SH-SY5Y (cell line): Measurements from ENCODE around the gene CSRNP2.

Source experiments
- GATA2 ChIP-seq: IDR thresholded peaks from 2 replicates; pipeline ENCODE4 v1.6.1; 2011; ENCODE audit warnings: mild to moderate bottlenecking, low read depth, low read length
- GATA3 ChIP-seq: IDR thresholded peaks from 2 replicates; pipeline ENCODE4 v1.6.1; 2011; ENCODE audit warnings: low read depth, mild to moderate bottlenecking, low read length, moderate library complexity

The CSRNP2 gene

DNA sequence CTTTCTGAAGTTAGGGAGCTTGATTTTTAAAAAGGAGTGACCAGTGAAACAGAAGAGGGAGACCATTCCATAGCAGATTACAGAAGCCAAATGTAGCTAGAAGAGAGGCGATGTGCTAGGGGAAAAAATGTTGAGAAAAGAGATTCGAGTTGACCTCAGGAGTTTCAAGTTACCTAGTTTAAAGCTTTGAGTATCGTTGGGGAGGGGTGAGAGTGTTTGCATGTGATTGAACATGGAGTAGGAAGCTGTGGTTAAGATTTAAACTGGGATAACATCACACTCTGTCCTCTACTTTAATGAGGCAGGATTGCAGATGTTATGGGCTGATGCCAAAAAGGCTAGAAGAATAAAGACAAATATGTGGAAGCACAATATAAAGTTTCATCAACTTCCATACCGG, 31.6 kb downstream of the CSRNP2 start:
- no peak for TF ChIP-seq GATA2
- no peak for TF ChIP-seq GATA3

DNA sequence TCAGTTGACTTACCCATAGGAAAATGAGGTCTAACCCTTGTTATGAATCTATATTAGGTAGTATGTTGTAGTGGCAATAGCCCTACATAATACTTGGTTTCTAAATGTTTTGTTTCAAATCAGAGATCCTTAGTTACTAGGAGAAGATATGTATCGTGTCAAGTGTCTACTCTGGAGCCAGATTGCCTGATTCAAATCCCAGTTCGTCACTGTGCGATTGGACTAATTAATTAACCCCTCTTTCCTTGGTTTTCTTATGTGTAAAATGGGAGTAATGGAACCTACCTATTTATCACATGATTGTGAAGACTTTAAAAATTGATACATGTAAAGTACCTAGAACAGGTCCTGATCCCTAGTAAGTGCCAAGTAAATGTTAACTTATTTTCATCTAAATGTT, 33.9 kb downstream of the CSRNP2 start:
- TF ChIP-seq GATA3 = no peak
- TF ChIP-seq GATA2 = no peak

DNA sequence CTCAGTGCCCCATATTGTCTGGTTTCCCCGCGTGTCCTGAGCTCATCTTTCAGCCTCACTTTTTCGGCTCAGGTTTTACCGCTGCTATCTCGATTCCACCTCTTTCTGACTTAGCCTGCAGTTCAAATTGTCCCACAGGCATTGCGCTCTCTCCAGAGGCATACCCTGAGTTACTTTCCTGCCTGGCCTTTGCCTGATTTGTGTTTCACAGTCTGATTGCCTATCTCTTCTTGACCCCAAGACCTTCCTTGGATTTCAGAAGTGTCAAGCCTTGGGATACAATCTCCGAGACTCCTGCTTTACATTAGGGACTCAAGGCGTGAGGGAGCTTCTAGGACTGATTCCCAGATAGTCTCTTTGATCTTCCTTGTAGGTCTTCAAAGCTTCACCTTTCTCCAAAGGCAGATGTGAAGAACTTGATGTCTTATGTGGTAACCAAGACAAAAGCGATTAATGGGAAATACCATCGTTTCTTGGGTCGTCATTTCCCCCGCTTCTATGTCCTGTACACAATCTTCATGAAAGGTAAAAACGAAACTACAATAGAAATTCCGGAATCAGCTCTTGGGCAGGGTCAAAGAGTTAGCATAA, 34.6 kb downstream of the CSRNP2 start:
- TF ChIP-seq GATA2 (no peak), GATA3 (no peak)

GRCh38 chr12:51047655-51048540, 35.5 kb downstream of the CSRNP2 start, which contains the start of gene LETMD1:
TSS of gene LETMD1 (plus strand) at chr12:51048327. CDS start at chr12:51048357, 30 bp downstream.
- TF ChIP-seq GATA3 (no peak), GATA2 (no peak)

DNA sequence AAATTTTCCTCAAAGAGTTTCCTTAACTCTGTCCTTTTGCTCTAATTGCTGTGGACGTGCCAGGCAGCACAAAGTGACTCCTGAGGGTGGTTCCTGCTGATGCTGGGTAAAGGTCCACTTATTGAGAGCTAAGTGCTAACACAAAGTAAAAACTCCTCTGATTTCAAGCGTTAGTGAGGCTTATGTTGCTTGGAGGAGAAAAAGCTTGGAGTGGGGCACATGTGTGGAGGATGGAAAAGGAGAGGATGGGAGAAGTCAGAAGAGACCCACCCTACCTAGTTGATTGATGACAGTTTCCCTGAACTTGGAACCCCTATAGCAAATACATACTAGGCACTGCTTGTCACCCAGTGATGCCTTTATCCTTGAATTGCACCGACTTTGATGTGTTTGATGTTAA, 47.1 kb downstream of the CSRNP2 start:
- TF ChIP-seq GATA3 (no peak), GATA2 (no peak)

DNA sequence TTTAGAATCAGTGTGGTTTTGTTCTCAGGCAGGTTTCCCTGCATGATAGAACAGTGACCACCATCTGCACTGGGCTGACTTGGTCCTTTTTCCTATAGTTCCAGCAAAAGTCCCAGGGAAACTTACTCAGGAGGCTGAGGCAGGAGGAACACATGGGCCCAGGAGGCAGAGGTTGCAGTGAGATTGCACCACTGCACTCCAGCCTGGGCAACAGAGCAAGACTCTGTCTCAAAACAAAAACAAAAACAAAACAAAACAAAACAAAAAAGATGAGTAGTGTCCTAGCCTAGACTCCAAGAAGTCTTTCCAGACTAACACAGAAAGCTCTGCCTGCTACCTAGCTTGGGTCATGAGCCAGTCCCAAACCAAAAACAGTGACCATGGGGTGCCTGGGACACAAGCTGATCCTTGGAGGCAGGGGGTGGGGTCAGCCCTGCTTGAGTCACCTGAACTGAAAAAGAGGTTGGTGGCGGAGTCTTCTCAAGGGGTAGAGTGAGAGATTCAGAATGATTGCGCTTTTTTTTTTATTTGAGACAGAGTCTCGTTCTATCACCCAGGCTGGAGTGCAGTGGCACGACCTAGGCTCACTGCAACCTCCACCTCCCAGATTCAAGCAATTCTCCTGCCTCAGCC, 49.8 kb downstream of the CSRNP2 start:
- TF ChIP-seq GATA3 = no peak
- no peak for TF ChIP-seq GATA2

GRCh38 chr12:51033048-51033447, 50.3 kb downstream of the CSRNP2 start:
- TF ChIP-seq GATA2 (no peak), GATA3 (no peak)

DNA sequence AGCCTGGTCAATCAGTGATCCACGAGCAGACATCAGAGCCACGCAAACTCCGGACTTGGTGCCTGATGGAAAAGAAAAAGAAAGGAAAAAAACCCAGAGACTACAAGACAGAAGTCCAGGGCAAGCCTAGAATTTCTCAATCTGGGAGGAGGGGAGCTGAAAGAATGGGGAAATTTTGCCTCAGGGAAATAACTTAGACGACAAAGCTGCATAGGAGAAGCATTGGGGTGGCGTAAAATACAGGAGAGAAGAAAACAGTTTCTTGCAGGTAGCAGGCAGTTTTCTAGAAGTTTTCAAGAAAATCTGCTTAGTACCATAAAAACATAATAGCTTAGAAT, 54.6 kb downstream of the CSRNP2 start:
- no peak for TF ChIP-seq GATA2
- no peak for TF ChIP-seq GATA3

DNA sequence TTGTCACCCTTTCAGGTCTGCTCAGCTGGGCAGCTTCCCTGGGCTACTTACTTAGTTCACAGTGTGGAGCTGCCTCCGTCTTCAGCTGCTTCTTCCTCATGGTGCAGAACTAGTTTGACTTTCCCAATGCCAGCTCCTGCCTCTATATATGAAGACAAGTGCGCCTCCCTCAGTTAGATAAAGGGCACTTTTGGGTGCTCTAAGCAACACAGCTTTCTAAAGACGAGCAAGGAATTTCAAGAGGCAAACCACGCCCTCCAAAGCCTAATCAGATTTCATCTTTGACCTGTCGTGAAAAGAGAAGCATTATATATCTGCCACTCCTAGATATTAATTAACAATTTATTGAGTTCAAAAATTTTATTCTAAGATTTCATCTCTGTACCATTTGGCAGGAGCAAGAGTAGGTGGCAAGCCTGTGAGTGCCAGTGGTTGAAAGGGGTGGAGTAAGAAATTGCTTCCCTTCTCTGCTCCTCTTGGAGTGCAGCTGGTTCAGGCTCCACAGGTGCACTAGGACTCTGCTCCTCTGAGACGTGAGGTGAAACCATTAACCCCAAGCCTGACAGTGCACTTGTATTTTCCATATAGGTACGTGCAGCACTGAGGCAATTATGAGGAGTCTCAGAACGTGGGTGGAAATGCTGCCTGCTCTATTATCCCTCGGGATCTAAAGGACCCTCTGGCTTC, 55.1 kb downstream of the CSRNP2 start:
- TF ChIP-seq GATA3 (no peak), GATA2 (no peak)

DNA sequence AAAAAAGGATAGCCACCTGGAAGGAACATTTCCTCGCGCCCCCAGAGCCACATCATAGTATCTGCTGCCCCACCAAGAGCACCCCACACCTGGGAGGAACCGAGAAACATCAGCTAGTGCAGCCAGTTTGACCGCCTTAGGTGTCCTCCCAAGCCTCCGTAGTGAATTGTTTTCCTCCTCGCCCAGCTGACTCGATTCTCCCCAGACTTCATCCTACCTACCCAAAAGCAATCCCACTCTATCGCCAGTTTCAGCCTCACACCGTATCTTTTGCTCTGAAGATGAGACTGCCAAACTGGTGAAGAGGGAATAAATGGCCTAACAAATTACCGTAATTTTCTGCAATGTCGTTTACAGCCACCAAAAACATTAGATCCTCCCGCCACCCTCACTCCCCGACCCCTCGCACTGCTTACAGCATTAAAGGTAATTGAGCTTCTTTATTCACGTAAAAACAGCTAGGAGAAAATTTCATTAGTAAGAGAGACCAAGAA, 56.0 kb downstream of the CSRNP2 start:
- TF ChIP-seq GATA3 = no peak
- no peak for TF ChIP-seq GATA2

- TF ChIP-seq GATA2 (no peak), GATA3 (no peak)
Observed at GRCh38 chr12:51025836-51026638, 57.4 kb downstream of the CSRNP2 start, which contains the start of gene SLC11A2. TSS of gene SLC11A2 (minus strand) at chr12:51026384. CDS start at chr12:51010728, 15,656 bp downstream.

- TF ChIP-seq GATA2 (no peak), GATA3 (no peak)
Observed at GRCh38 chr12:51025338-51025835, 58.0 kb downstream of the CSRNP2 start.
